ENCODE data around the gene RAC2. TPM values are rescaled to one million over a fixed set of nuclear protein-coding genes. Genes with fewer than 3 reads are reported as not detected.
A peak's percentile ranks its signal among the peaks of the same experiment; 100 is the strongest.

The RAC2 gene
- total RNA-seq, 6 donors from 2014 or later: 22.1 to 126 (median 65.2) TPM

DNA sequence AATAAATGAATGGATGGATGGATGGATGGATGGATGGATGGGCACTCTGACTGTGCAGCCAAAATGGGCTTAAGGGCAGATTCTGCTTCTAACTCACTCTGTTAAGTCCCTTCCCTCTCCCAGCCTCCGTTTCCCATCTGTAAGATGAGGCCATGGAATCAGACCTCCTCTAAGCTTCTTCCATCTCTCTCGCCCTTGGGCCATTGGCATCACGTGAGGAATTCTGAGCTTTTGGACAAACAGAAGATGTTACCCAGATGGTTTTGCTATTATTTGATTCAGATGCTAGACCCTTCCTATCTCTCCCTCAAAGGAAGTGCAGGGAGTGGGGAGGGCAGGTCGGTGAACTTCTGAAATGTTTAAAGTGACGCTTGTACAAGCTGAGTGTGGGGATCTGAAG, 34.2 kb upstream of the RAC2 start:
- Histone ChIP-seq H3K9me3 (no peaks in the 10 kb centered on the region), H3K27me3 (no peaks in the 10 kb centered on the region), H3K4me3 (no peak overlapping the region), H3K27ac (no peak overlapping the region), H3K36me3 (no peaks in the 10 kb centered on the region), H3K4me1 (peaks cover 0 to 22% (median 6%) of the 10 kb centered on the region in 4 donors)
- no peak for ATAC-seq (ENCODE audit: low FRiP score in 2 of 2)
- no peak for TF ChIP-seq POLR2A (IDR thresholded peaks at IDR 0.05)
- TF ChIP-seq, protein P1, sequence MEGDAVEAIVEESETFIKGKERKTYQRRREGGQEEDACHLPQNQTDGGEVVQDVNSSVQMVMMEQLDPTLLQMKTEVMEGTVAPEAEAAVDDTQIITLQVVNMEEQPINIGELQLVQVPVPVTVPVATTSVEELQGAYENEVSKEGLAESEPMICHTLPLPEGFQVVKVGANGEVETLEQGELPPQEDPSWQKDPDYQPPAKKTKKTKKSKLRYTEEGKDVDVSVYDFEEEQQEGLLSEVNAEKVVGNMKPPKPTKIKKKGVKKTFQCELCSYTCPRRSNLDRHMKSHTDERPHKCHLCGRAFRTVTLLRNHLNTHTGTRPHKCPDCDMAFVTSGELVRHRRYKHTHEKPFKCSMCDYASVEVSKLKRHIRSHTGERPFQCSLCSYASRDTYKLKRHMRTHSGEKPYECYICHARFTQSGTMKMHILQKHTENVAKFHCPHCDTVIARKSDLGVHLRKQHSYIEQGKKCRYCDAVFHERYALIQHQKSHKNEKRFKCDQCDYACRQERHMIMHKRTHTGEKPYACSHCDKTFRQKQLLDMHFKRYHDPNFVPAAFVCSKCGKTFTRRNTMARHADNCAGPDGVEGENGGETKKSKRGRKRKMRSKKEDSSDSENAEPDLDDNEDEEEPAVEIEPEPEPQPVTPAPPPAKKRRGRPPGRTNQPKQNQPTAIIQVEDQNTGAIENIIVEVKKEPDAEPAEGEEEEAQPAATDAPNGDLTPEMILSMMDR (IDR thresholded peaks at IDR 0.05): no peak
- TF ChIP-seq EP300 (IDR thresholded peaks at IDR 0.05): no peak
- TF ChIP-seq POLR2AphosphoS5 (IDR thresholded peaks at IDR 0.05): no peak
- 68 to 71% methylated on average over 5 of the region's 5 CpGs for WGBS, 2 donors
- DNase-seq: no peak

DNA sequence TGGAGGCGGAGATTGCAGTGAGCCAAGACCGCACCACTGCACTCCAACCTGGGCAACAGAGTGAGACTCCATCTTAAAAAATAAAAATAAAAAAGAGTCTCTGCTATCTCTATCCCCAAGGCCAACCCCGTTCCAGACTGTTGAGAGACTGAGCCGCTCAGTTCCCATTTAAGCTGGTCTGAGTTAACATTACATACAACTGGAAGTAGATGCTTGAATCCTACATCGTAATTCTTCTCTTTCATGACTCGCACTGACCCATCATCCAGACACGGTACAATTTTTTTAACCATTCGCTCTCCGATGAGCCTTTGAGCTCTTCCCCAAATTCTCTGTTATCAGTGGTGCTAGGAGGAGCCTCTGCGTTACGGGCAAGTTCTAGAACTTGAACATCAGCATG, 33.3 kb upstream of the RAC2 start:
- no peak overlapping the region for H3K4me3 ChIP-seq
- H3K9me3 ChIP-seq: no peaks in the 10 kb centered on the region
- DNase-seq (no peak), ATAC-seq (ENCODE audit: low FRiP score in 2 of 2) (no peak)
- no peaks in the 10 kb centered on the region for H3K36me3 ChIP-seq
- H3K27ac ChIP-seq: no peak overlapping the region
- TF ChIP-seq, protein P1 (IDR thresholded peaks at IDR 0.05): no peak
- no peak for TF ChIP-seq POLR2AphosphoS5 (IDR thresholded peaks at IDR 0.05)
- no peak for TF ChIP-seq EP300 (IDR thresholded peaks at IDR 0.05)
- TF ChIP-seq POLR2A (IDR thresholded peaks at IDR 0.05): no peak
- peaks cover 0 to 17% (median 6%) of the 10 kb centered on the region in 4 donors for H3K4me1 ChIP-seq
- H3K27me3 ChIP-seq: no peaks in the 10 kb centered on the region
- 85 to 87% methylated on average over 11 of the region's 11 CpGs for WGBS, 2 donors

DNA sequence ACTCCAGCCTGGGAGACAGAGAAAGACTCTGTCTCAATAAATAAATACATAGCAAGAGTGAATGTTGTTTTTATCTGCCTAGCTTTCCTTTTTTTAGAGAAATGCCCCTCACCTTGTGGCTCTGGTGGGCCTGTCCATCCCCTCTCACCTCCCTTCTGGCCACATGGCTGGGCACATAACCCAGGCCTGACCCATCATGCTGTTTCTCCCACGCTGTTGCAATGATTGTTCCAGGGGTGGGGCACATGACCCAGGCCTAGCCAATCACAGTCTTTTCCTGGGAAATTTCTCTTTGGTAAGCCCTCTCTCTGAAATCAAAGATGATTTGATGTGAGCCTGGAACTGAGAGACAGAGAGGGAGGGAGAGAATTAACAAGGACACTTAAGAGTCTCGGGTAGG, 32.7 kb upstream of the RAC2 start:
- 70 to 80% methylated on average over 2 of the region's 2 CpGs for WGBS, 2 donors
- TF ChIP-seq, protein P1 (IDR thresholded peaks at IDR 0.05): no peak
- TF ChIP-seq EP300 (IDR thresholded peaks at IDR 0.05): no peak
- Histone ChIP-seq H3K27me3 (no peaks in the 10 kb centered on the region), H3K9me3 (no peaks in the 10 kb centered on the region), H3K4me1 (peaks cover 0 to 17% (median 6%) of the 10 kb centered on the region in 4 donors), H3K27ac (no peak overlapping the region), H3K4me3 (no peak overlapping the region), H3K36me3 (no peaks in the 10 kb centered on the region)
- DNase-seq (no peak), ATAC-seq (ENCODE audit: low FRiP score in 2 of 2) (no peak)

DNA sequence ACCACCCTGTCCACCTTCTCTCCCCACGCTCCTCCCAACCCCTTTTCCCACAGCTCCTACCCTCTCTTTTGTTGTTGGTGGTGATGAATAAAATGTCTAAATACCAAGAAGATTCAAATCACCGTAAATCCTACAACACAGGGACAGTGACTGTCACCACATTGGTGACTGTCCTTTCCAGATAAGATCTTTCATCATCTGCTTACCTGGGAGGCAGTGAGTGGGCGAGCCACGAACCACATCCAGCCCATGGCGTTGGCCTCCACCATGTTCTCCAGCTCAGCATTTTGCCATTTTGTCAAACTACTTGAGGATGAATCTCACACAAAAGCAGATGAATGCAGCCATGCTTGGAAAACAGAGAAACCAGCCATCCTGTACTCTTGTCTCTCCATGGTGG, 31.6 kb upstream of the RAC2 start:
- 65 to 93% methylated on average over 5 of the region's 5 CpGs for WGBS, 2 donors

DNA sequence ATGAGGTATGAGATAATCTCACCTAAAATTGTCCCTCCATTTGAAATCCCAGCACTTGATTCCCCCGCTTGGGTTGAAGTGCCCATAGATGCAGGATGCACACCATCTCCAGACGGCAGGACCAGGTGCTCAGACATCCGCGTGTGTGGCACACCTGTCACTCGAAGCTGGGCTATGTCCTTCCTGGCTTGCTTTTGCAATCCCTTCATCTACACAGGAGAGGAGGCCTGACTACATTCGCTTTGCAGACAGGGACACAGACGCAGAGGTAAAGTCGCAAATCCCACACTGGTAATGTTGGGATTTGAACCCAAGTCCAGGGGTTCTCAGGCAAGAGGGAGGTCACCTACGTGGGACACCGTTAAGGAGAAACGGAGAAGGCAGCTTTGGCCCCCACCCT, 31.1 kb upstream of the RAC2 start:
- WGBS, 2 donors: 86 to 88% methylated on average over 7 to 11 of the region's 11 CpGs
- Histone ChIP-seq H3K4me1 (peaks cover 0 to 17% (median 6%) of the 10 kb centered on the region in 4 donors), H3K4me3 (no peak overlapping the region), H3K27ac (peak overlapping the region in 2 of 4 donors; percentile 30 to 48), H3K9me3 (no peaks in the 10 kb centered on the region), H3K27me3 (no peaks in the 10 kb centered on the region), H3K36me3 (no peaks in the 10 kb centered on the region)
- DNase-seq (no peak), ATAC-seq (ENCODE audit: low FRiP score in 2 of 2) (no peak)
- TF ChIP-seq, protein P1 (IDR thresholded peaks at IDR 0.05): no peak
- no peak for TF ChIP-seq POLR2A (IDR thresholded peaks at IDR 0.05)
- no peak for TF ChIP-seq EP300 (IDR thresholded peaks at IDR 0.05)
- no peak for TF ChIP-seq POLR2AphosphoS5 (IDR thresholded peaks at IDR 0.05)

More for the DNA sequence above, 31.6 kb upstream of the RAC2 start:
- ATAC-seq (ENCODE audit: low FRiP score in 2 of 2) (no peak), DNase-seq (no peak)
- H3K36me3 ChIP-seq: no peaks in the 10 kb centered on the region
- no peaks in the 10 kb centered on the region for H3K27me3 ChIP-seq
- no peak overlapping the region for H3K4me3 ChIP-seq
- no peaks in the 10 kb centered on the region for H3K9me3 ChIP-seq
- H3K27ac ChIP-seq: no peak overlapping the region
- peaks cover 0 to 17% (median 6%) of the 10 kb centered on the region in 4 donors for H3K4me1 ChIP-seq
- TF ChIP-seq POLR2AphosphoS5 (IDR thresholded peaks at IDR 0.05) (no peak), EP300 (IDR thresholded peaks at IDR 0.05) (no peak), POLR2A (IDR thresholded peaks at IDR 0.05) (no peak)
- TF ChIP-seq, protein P1 (IDR thresholded peaks at IDR 0.05): no peak
